NB4 (cell line): ENCODE data around the gene KIF1A.
"Not testable (repeated sequence)": the region's sequence is repeated elsewhere in the genome, so short reads cannot be mapped to it uniquely, and the experiment has no call there.

Experiments used
- DNase-seq: peaks from one replicate; pipeline ENCODE4 v3.0.0; 2010; ENCODE audit warnings: low read depth
- H3K4me3 ChIP-seq: one replicate; pipeline ENCODE4 v1.5.1; 2011; ENCODE audit warnings: mild to moderate bottlenecking, low read depth, low read length, moderate library complexity
- MYC ChIP-seq: IDR thresholded peaks from 2 replicates; pipeline ENCODE4 v1.6.1; 2011; ENCODE audit warnings: low read depth, low read length
- POLR2A ChIP-seq: IDR thresholded peaks from 2 replicates; pipeline ENCODE4 v1.6.1; 2011; ENCODE audit warnings: mild to moderate bottlenecking; ENCODE audit not compliant: insufficient read length; ENCODE audit errors: extremely low read depth
- TF ChIP-seq, protein P1 (sequence below): IDR thresholded peaks from 2 replicates; pipeline ENCODE4 v1.6.1; 2011; ENCODE audit warnings: low read depth, low read length
- TF ChIP-seq, protein P2 (sequence below): IDR thresholded peaks from one replicate; pipeline ENCODE4 v1.5.1; 2012; ENCODE audit warnings: low read depth, low read length

KIF1A gene

DNA sequence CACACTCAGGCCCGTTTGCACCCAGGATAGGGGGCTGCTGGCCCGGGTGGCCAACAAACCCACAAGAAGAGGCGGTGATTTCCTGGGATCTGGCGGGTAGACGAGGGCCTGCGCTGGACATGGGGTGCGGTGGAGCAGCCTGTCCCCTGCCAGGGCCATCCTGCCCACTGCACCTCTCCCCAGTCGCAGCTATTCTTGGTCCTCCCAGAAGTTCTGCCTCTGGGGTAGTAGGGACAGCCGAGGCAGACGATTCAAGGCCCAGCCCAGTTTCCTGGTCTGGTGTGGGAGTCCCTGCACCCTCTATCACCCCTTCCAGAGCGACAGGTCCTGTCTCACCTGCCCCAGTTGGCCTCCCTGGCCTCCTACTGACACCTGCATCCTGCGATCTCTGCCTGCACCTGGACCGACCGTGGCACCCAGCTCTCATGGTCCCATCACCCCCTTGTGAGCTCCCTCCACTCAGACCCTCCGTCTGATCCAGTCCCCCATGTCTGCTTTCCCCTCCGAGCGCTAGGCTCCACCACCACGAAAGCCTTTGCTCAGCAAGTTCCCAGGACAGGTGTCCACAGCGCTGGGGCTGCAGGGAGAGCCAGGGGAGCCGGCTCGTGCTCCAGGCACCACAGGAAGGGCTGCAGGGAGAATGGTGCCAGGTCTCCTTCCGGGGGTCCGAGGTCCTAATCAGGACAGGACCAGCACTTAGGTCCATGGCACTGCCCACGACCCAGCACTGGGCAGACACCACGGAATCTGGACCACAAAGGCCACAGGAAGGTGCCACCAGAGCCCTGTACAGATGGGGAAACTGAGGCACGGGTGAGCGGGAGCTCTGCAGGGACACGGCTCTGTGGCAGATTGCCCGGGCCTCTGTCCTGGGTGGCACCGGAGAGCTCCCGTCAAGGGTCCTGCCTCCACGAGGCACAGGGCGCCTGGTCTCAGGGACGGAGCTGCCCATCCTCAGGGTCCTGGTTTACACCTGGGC lies 127.1 kb downstream of the KIF1A start:
- H3K4me3 ChIP-seq, DNase-seq: not testable (repeated sequence)

DNA sequence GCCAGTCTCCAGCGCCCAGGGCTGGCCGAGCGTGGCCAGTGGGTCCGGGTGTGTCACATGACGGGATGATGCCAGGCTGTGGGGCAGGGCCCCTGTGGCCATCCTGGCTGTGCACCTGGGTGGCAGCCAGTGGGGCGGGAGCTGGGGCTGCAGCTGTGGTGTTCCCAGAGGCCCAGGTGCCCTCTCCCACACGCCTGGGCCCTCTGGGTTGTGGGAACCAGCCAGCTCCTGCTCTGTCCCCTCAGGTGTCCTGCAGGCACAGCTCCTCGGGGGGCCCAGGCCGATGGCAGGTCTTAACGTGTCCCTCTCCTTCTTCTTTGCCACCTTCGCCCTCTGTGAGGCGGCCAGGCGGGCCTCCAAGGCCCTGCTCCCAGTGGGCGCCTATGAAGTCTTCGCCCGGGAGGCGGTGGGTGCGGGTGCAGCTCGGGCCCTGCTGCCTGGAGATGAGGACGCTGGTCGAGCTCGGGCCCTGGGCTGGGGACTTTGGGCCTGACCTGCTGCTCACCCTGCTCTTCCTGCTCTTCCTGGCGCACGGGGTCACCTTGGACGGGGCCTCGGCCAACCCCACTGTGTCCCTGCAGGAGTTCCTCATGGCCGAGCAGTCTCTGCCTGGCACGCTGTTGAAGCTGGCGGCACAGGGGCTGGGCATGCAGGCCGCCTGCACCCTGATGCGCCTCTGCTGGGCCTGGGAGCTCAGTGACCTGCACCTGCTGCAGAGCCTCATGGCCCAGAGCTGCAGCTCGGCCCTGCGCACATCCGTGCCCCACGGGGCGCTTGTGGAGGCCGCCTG lies 128.2 kb downstream of the KIF1A start, which contains the start of gene AQP12A:
TSS of gene AQP12A (plus strand) at position 236 of the 790 bp plus-strand sequence. CDS start at position 284, 48 bp downstream.
- not testable (repeated sequence) for DNase-seq, H3K4me3 ChIP-seq

DNA sequence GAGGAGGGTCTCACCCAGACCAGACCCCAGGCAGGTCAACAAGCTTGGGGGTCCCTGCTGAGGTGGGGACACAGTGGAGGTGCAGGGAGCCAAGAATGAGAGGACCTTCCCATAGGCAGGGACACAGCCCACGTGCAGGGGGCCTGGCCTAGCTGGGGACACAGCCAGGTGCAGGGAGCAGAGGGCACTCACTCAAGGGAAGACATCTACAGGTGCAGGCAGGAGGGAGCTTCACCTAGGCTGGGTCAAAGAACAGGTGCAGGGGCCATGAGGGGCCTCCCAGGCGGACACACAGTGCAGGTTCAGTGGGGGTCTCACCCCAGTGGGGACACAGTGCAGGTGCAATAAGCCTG lies 129.0 kb downstream of the KIF1A start:
- not testable (repeated sequence) for H3K4me3 ChIP-seq, DNase-seq

DNA sequence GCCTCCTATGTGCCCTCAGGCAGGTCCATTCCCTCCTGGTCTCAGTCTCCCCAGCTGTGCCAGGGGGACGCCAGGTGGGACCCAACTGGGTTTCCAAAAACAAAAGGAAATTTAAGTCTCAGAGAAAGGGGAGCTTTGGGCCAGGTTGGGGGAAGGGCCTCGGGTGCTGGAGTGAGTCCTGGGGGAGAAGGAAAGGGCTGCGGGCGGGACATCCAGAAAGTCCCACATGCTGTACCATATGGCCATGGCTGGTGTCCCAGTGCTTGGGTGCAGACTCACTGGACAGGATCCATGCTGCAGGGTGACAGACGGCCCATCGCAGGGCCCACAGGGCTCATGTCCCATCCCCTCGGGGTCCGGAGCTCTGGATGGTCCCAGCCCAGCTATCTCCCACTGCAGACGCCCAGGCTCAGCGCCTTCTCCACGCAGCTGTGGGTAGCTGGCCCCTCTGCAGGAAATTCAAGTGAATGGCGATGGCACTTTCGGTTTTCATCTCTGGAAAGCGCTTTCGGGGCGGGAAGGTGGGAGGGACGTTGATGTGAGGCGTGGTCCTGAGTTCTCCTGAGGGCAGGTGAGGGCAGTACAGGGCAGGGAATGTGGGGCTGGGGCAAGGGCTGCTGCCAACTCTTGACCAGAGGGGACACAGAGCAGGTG lies 129.5 kb downstream of the KIF1A start:
- not testable (repeated sequence) for DNase-seq, H3K4me3 ChIP-seq

DNA sequence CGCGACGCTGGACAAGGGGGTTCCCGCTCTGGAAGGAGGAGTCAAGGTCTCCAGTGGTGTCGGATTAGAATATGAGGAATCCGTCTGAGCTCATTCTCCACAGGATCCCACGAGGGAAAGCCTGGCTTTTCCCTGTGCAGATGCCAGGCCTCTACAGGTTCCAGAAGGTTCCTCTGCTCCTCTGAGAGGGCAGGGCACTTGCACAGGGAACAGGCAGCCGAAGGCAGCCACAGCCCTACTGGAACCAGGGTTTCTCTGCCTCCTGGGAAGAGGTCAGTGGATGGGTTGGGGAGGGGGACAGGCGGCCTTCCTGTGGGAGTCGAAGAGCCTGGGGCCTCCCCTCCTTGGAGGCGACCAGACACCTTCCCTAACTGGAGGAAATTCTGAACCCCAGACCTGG lies 130.0 kb downstream of the KIF1A start:
- TF ChIP-seq MYC (no peak), POLR2A (no peak)
- TF ChIP-seq, protein P1, sequence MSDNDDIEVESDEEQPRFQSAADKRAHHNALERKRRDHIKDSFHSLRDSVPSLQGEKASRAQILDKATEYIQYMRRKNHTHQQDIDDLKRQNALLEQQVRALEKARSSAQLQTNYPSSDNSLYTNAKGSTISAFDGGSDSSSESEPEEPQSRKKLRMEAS: no peak
- TF ChIP-seq, protein P2, sequence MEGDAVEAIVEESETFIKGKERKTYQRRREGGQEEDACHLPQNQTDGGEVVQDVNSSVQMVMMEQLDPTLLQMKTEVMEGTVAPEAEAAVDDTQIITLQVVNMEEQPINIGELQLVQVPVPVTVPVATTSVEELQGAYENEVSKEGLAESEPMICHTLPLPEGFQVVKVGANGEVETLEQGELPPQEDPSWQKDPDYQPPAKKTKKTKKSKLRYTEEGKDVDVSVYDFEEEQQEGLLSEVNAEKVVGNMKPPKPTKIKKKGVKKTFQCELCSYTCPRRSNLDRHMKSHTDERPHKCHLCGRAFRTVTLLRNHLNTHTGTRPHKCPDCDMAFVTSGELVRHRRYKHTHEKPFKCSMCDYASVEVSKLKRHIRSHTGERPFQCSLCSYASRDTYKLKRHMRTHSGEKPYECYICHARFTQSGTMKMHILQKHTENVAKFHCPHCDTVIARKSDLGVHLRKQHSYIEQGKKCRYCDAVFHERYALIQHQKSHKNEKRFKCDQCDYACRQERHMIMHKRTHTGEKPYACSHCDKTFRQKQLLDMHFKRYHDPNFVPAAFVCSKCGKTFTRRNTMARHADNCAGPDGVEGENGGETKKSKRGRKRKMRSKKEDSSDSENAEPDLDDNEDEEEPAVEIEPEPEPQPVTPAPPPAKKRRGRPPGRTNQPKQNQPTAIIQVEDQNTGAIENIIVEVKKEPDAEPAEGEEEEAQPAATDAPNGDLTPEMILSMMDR: no peak
- no peak for DNase-seq
- H3K4me3 ChIP-seq: no peak overlapping the region

DNA sequence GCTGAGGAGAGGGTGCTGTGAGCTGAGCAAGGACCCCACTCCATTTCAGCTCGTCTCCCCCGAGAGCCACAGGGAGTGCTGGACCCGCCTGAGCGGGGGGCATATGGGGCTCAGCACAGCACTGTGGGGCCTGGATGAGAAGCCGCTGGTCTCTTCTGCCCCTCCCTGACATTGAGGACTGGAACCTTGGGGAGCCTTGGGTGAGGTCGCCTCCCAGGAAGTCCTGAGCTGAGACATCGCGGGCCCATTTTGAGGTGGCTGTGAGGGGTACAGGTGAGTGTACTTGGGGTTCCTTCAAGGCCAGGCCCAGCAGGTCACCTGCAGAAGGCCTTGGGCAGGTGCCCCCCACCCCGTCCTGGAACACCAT lies 131.5 kb downstream of the KIF1A start:
- TF ChIP-seq, protein P2: no peak
- TF ChIP-seq POLR2A (no peak), MYC (no peak)
- TF ChIP-seq, protein P1: no peak

DNA sequence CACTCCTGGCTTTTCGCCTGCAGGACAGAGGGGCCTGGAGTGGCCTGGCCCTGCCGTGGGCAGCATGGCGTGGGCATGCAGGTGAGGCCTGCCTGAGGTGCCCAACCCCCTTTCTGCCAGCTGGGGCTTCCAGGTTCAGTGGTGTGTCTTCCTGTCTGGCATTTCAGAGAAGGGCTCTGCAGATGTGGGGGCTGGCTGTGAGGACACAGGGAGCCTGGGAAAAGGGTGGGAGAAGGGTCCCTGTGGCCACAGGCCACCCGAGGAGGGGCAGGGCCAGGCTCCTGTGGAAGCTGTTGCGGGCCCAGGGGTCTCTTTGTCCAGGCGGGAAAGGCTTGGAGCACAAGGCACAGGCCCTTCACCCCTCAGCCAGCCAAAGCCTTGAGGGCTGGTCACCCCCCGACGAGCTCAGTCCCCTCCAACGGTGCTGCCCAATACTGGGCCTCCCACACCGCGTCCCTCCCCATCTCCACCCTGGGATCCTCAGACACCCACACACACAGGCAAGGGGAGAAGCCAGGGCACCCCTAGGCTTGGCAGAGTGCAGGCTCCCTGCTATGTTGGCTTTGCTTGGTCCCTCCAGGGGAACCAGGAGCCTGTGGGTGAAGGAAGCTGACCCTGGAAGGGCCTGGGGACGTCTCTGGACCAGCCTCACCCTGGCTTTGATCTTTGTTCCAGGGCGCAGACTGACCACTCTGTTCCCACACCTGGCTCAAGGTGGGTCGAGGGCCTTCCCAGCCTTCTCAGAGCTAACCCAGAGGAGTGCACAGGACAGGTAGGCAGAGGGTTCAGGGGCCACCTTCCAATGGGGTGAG lies 132.1 kb downstream of the KIF1A start:
- no peak overlapping the region for H3K4me3 ChIP-seq
- TF ChIP-seq MYC: no peak
- TF ChIP-seq, protein P1: no peak
- no peak for TF ChIP-seq POLR2A
- TF ChIP-seq, protein P2: no peak
- no peak for DNase-seq

More for the DNA sequence above, 131.5 kb downstream of the KIF1A start:
- no peak overlapping the region for H3K4me3 ChIP-seq
- DNase-seq: no peak
